ENCODE results near the gene BAZ2B.
"Not testable (repeated sequence)": the region's sequence is repeated elsewhere in the genome, so short reads cannot be mapped to it uniquely, and the experiment has no call there.

The BAZ2B gene, protein sequence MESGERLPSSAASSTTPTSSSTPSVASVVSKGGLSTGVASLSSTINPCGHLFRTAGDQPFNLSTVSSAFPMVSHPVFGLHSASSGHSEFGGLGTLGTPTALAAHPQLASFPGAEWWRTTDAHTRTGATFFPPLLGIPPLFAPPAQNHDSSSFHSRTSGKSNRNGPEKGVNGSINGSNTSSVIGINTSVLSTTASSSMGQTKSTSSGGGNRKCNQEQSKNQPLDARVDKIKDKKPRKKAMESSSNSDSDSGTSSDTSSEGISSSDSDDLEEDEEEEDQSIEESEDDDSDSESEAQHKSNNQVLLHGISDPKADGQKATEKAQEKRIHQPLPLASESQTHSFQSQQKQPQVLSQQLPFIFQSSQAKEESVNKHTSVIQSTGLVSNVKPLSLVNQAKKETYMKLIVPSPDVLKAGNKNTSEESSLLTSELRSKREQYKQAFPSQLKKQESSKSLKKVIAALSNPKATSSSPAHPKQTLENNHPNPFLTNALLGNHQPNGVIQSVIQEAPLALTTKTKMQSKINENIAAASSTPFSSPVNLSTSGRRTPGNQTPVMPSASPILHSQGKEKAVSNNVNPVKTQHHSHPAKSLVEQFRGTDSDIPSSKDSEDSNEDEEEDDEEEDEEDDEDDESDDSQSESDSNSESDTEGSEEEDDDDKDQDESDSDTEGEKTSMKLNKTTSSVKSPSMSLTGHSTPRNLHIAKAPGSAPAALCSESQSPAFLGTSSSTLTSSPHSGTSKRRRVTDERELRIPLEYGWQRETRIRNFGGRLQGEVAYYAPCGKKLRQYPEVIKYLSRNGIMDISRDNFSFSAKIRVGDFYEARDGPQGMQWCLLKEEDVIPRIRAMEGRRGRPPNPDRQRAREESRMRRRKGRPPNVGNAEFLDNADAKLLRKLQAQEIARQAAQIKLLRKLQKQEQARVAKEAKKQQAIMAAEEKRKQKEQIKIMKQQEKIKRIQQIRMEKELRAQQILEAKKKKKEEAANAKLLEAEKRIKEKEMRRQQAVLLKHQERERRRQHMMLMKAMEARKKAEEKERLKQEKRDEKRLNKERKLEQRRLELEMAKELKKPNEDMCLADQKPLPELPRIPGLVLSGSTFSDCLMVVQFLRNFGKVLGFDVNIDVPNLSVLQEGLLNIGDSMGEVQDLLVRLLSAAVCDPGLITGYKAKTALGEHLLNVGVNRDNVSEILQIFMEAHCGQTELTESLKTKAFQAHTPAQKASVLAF (N-terminal part only)

DNA sequence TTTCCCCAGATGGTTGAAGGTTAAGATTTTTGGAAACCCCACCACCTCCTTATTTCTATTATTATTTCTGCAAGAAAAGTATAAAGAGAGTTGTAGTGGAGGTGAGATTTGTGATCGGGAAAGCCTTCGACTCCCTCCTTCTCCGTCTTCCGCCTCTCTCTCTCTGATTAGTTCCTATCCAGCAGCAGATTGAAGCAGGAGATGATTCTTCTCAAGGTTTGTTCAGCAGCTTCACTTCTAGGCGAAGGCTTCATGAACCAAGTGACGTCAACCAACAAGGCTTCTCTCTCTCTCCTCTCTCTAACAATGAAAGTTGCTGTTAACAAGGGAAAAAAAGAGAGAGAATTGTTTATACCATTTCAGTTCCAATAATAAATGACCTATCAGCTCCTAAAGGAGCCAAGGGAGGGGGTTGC is at the start of gene BAZ2B:
Gene BAZ2B, minus strand, starts transcription at position 263 of the 416 bp plus-strand sequence. CDS start 137,829 bp downstream, outside the sequence.
- peak; percentile 86 for DNase-seq (ENCODE audit: low read depth)

DNA sequence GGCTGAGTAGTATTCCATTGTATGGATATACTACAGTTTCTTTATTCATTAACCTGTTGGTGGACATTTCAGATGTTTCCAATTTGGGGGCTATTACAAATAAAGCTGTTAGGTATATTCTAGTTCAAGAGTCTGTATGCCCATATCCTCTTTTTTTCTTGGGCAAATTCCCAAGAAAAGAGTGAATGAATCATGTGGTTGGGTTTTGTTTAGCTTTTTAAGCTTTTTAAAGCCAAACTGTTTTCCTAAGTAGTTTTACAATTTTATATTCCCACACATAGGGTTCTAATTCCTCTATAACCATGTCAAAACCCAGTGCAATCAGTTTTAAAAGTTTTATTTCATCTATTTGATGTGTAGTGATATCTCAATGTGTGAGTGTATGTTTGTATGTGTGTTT is 44.9 kb upstream of the BAZ2B start:
- DNase-seq (ENCODE audit: low read depth) = no peak

DNA sequence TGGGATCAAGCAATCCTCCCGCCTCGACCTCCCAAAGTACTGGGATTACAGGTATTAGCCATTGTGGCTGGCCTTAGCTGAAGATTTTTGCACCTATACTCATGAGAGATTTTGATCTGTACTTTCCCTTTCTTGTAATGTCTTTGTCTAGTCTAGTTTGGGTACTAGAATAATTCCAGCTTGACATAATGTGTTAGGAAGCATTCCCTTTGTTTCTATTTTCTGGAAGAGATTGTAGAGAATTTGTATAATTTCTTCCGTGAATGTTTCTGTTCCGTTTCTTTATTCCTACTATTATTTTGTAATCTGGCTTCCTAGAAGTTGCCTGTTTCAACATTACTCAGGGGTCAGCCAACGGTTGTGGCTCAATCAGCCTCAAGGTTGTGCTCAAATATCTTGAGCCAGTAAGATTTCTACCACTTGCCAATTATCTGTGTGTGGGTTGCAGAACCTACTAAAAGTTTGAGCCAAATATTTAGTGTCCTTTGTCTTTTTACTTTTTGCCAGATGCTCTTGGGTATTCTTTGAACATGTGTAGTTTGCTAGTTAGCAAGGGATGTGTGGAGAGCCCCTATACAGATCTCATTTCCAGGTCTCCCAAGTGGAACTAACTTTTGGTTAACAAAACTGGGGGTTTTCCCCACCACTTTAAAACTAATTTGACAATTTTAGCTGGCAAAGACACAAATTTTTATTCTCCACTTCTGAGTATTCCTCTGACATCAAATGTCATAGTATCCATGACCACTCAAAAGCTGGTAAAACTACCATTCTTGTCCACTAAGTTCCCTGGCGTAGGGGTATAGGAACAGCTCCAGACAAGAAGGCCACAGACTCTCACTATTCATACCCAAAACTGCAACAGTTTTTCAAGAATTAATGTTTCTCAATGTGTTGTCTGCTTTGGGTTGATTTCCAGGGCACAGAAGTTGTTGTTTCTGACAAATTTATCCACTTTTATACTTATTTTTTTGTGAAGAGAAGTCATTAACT is 42.8 kb upstream of the BAZ2B start:
- no peak for DNase-seq (ENCODE audit: low read depth)

DNA sequence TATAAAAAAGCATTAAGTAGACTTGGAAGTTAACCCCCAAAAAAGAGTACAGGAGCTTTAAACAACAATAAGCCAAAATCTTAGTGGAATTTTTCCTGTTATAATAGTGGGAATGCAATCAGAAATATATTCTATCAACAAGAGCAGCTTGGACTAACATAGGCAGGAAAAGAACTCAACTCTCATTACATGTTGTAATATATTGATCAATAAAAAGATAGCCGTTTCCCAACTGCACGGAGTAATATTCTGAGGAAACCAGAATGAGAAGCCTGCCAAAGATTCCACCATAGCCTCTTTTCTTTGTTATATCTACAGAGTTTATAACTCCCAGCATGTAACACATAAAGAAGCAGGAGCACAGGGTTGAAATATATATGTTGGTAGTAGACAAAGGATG is 37.6 kb upstream of the BAZ2B start:
- no peak for DNase-seq (ENCODE audit: low read depth)

DNA sequence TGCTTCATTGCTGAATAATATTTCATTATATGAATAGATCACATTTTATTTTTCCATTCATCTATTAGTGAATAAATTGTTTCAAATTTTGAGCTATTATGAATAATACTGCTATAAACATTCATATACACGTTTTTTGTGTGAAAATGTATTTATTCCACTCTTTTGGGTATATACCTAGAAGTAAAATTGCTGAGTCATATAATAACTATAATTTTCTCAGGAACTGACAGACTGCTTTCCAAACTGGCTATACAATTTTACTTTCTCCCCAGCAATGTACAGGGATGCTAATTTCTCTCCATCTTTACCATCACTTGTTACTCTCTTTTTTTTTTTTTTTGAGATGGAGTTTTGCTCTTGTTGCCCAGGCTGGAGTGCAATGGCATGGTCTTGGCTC is 35.5 kb upstream of the BAZ2B start:
- no peak for DNase-seq (ENCODE audit: low read depth)

DNA sequence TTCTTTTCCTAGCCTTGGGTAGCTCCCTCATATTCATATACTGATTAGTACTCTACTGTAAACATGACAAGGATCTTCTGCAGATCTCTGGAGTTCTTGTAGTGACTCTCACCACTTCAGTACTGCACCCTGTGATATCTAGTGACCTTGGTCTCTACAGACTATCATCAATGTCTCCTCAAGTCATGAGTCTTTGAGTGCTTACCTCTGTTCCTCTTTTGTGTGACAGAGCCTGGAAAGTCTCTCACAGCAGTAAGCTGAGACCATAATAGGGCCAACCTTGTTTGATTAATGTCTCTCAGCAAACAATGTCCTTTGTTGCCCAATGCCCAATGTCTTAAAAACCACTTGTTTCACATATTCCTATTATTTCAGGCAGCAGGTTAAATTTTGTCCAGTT is 34.2 kb upstream of the BAZ2B start:
- no peak for DNase-seq (ENCODE audit: low read depth)

DNA sequence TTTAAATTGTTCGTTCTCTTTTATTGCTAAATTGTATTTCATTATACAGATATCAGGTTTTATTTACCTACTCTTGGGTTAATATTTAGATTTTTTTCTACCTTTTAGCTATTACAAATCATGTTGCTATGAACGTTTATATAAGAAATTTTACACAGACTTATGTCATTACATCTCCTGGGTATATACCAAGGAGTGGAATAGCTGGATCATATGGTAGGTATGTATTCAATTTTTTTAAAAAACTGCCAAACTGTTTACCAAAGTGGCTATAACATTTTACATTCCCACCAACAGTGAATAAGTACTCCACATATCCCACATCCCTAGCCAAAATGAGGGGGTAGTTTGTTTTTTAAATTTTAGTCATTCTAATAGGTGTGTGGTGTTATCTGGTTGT is 32.3 kb upstream of the BAZ2B start:
- DNase-seq (ENCODE audit: low read depth) = peak; percentile 12

DNA sequence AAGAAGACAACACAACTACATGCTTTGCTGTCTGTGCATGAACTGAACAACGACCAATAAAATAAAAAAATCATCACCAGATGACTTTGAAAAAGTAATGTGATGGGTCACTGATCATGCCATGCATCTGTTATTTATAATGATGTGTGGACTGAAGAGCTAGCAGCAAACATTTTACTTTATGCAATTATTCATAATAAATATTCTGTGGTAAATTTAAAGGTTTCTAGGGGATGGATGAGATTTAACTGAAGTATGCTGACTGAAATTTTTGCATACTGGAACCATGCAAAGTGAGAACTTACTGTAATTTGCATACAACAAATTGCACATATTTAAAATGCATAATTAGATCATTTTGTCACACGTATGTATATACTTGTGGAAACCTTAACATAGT is 31.3 kb upstream of the BAZ2B start:
- DNase-seq (ENCODE audit: low read depth) = no peak

DNA sequence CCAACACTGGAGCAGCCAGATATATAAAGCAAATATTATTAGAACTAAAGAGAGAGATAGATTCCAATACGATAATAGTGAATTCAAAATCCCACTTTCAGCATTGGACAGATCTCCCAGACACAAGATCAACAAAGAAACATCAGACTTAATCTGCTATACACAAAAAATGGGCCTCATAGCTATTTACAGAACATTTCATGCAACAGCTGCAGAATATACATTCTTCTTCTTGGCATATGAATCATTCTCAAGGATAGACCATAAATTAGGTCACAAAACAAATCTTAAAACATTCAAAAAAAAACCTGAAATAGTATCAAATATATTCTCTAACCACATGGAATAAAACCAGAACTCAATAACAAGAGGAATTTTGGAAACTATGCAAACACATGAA is 23.8 kb upstream of the BAZ2B start:
- no peak for DNase-seq (ENCODE audit: low read depth)

DNA sequence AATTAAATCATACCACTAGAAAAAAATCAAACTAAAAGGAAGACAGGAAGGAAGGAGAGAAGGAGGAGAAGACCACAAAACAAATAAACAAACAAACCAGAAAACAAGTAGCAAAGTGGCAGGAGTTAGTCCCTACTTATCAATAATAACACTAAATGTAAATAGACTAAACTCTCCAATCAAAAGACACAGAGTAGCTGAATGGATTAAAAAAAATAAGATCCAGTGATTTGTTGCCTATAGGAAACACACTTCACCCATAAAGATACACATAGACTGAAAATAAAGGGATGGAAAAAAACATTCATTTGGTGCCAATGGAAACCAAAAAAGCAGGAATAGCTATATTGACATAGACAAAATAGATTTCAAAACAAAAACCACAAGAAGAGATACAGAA is 23.4 kb upstream of the BAZ2B start:
- DNase-seq (ENCODE audit: low read depth) = no peak

DNA sequence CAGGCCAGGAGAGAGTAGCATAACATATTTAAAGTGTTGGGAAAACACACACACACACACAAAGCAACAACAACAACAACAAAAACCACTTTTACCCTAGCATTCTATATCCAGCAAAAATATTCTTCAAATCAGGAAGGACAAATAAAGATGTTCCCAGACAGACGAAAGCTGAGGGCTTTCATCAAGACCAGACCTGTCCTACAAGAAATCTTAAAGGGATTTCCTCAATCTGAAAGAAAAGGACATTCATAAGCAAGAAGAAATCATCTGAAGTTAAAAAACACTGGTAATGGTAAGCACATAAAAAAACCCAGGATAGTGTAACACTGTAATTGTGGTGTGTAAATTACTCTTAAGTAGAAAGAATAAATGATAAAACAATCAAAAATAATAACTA is 22.7 kb upstream of the BAZ2B start:
- no peak for DNase-seq (ENCODE audit: low read depth)

DNA sequence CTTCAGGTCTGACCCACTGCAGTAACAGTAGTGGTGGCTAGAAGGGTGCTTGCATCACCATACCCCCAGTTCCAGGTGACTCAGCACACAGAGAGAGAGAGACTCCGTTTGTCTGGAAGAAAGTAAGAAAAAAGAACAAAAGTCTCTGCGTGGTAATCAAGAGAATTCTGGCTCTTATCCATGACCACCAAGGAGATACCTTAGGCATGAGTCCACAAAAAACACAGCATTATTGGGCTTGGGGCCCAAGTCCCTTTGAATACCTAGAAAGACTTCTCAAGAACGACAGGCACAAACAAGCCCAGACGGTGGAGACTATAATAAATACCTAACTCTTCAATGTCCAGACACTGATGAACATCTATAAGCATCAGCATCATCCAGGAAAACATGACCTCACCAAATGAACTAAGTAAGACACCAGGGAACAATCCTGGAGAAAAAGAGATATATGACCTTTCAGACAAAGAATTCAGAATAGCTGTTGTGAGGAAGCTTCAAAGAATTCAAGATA is 21.7 kb upstream of the BAZ2B start:
- DNase-seq (ENCODE audit: low read depth) = peak; percentile 94

DNA sequence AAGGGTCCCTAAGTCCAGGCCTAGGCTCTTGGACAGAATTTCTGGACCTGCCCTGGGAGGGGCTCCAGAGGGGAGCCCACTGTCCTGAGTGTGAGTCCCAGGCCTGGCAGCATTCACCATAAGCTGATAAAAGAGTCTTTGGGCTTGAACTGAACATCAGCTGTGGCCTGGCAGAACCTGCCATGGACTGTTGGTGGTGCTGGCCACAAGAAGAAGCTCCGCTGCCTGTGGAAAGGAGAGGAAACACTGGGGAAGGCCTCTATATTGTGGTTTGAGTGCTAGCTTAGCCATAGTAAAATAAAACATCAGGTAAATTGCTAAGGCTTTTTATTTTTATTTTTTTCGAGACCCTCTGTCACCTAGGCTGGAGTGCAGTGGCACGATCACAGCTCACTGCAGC is 20.9 kb upstream of the BAZ2B start:
- no peak for DNase-seq (ENCODE audit: low read depth)

DNA sequence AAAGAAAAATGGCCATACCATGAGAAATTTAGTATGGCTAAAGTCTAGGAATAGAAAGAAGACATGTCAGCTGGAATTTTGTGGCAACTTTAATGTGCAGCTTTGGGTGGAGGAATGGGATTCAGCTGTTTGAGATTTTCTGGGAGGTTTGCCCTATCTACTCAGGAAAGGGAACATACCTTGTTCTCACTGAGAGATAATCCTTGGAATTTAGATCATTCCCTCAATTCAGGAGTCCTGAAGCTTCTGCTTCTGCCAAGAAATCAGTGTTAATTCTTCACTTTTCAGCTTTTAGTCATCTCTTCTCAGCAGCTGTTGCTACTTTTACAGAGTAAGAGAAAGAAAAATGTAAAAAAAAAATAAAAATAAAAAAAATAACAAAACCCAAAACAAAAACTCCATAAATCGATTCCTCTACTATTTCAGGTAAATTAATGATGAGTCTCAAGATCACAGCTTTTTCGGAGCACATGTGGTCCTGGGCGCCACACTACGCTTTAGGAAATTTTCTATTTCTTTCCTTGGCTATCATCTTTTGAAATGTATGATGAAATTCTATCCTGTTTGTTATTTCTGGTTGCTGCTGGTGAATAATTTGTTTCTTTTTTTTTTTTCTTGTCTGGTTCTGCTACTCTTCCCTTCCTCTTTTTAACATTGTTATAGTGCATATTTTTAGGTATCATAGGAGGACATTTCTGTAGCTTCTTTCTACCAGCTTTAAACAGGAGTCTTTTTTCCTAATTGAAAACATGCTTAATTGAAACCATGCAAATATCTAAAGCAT is 18.9 kb upstream of the BAZ2B start:
- no peak for DNase-seq (ENCODE audit: low read depth)

DNA sequence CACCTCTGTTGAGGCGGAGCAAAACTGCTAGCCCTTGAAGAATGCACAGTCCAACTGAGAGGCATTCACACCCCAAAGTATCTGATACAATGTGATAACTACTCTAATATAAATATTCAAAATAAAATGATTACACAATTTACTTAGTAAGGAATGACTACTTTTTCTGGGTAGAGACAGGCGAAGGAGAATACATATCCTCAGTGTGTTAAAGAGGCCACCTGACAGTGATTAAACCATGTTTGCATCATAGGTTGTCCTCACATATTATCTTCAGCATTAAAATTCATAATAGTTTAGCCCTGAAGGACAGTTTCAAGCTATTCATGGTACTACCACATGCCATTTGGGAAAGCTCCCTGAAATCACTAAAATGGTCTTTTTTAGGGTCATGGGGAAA is 16.9 kb upstream of the BAZ2B start:
- DNase-seq (ENCODE audit: low read depth) = no peak

DNA sequence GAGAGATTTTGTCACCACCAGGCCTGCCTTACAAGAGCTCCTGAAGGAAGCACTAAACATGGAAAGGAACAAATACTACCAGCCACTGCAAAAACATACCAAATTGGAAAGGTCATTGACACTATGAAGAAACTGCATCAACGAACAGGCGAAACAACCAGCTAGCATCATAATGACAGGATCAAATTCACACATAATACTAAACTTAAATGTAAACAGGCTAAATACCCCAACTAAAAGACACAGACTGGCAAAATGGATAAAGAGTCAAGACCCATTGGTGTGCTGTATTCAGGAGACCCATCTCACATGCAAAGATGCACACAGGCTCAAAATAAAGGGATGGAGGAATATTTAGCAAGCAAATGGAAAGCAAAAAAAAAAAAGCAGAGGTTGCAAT is 9.3 kb upstream of the BAZ2B start:
- DNase-seq (ENCODE audit: low read depth) = not testable (repeated sequence)

DNA sequence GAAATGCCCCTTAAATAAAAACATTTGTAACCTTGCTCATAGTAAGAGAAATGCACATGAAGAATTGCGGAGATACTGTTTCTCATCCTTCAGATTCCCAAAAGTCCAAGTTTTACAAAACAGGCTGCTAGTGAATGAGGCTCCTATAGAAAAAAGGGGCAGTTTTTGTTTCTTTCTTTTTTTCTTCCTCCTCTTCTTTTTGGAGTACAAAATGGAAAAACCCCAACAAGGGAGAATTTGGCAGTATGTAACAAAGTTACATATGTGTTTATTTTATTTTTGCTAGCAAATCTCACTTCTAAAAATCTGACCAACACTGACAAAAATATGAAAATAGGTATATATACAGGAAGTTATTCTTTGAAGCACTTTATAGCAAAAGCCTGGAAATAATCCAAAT is 7.1 kb upstream of the BAZ2B start:
- DNase-seq (ENCODE audit: low read depth) = no peak

DNA sequence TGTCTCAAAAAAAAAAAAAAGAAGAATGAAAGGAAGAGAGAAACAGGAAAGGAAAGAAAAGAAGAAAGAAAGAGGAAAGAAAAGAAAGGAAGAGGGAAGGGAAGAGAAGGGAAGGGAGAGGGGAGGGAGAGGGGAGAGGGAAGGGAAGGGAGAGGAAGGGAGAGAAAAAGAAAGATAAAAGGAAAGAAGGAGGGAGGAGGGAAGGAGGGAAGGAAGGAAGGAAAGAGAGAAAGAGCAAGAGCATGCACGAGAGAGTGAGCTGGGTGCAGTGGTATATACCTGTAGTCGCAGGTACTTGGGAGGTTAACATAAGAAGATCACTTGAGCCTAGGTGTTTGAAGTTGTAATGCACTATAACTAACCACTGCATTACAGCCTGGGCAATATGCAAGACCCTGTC is 6.6 kb upstream of the BAZ2B start:
- DNase-seq (ENCODE audit: low read depth) = no peak

DNA sequence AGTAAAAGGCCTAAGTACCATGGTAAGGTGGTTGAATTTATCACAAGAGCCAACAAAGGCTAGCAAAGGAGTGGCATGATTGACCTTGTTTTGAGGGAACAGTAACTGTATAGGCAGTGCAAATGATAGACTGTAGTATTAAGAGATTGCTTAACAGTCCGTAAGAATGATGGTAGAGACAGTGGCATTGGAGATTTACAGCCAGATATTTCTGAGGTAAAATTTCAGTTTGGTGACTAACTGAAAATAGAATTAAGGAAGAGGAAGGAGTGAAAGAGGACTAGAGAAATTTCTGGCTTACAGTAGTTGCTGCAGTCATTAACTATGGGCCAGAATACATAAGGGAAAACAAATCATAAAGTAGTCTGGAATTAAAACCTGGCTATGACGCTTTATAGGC is 4.4 kb upstream of the BAZ2B start:
- DNase-seq (ENCODE audit: low read depth) = no peak

DNA sequence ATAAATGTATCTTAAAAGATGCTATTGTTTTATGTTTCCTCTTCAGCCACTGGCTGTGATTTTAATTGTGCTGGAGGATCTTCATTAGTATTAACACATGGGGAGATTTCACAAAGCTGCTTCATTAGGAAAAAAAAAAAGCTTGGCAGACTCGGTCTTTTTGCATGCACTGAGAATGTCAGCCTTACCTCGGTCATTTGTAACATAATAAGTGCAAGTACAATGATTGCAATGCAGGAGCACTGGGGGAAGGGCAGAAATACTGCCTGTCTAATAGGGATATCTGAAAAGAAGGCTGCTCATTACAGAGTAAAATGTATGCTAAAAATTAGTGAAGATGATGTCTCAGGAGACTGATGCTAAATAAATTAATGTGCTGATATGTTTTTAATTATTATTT is 1.3 kb upstream of the BAZ2B start:
- DNase-seq (ENCODE audit: low read depth) = no peak

Measured in ELR (cell line).